Ovary (tissue), 3 donors: Measurements from ENCODE around the gene FAAP24.

ENCODE experiments used
- CTCF ChIP-seq, 3 donors: fragments of 450-650 bp in 2 of 3; fragments of 200-600 bp in 1 of 3; IDR thresholded peaks; one replicate each; pipeline versions ENCODE4 v1.5.1 to v1.8.0; 2016 to 2022; ENCODE audit warnings: antibody characterized with exemption in 3 of 3, mild to moderate bottlenecking in 1 of 3
- EP300 ChIP-seq: sonication (generic); formaldehyde crosslinking; IDR thresholded peaks from one replicate; pipeline ENCODE4 v1.6.1; 2017; ENCODE audit warnings: antibody characterized with exemption
- POLR2A ChIP-seq: fragments of 450-650 bp; IDR thresholded peaks from one replicate; pipeline ENCODE4 v1.6.1; 2017; ENCODE audit warnings: antibody characterized with exemption, mild to moderate bottlenecking, moderate library complexity
- donor health status: DM: no; HTN: no; CAD: no.

- TF ChIP-seq CTCF (IDR thresholded peaks at IDR 0.05) (no peak), POLR2A (no peak), EP300 (no peak)
Observed at GRCh38 chr19:33000510-33000909, 28.5 kb downstream of the FAAP24 start.
